ENCODE measurements around the gene S100A12.
"Not testable (repeated sequence)": the region's sequence is repeated elsewhere in the genome, so short reads cannot be mapped to it uniquely, and the experiment has no call there.

Gene S100A12

DNA sequence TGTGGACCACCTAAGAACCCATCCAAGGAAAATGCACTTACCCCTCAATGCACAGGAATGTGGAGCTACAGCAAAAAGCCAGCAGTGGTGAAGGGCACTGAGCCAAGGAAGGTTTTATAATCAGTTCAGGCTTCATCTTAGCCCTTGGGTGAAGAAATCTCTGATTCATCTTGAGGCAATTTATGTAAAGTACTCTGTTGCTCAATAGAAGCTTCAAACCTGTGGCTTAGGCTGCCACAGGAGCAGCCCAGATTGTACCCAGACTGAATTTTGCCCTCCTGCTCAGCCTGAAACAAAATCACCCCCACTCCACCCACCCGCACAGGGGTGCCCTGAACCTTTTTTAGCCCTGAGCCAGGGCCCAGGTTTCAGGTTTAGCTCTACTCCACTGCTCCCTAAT is at the start of gene S100A12:
S100A12 (minus strand) TSS at position 111 of the 400 bp plus-strand sequence. CDS start 1,029 bp downstream, outside the sequence.
- DNase-seq (ENCODE audit: low spot score) = no peak

DNA sequence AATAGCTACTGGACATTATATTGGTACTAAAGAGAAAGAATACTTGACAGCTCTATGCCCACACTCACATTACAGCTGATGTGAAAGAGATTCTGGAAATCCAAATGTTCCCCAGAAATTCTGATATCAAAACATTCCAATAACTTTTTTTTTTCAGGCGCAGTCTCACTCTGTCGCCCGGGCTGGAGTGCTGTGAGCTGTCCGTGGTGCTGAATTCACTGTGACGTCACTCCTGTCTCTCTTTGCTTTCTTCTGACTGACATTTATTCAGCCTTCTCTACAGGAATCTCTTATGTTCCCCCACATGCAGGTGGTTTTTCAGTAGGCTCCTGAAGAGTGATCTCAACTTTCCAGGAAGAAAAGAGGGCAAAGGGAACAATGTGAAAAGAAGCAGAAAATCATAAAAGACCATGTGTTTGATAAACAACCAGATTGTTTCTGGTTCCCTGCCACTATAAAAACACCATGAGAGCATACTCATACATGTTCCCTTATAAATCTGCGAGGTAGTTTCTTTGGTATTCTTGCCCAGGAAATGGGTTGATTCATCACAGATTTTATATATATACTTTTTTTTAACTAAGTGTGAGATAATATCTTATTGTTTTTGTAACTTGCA is 47.1 kb upstream of the S100A12 start:
- DNase-seq (ENCODE audit: low spot score) = peak; percentile 38

DNA sequence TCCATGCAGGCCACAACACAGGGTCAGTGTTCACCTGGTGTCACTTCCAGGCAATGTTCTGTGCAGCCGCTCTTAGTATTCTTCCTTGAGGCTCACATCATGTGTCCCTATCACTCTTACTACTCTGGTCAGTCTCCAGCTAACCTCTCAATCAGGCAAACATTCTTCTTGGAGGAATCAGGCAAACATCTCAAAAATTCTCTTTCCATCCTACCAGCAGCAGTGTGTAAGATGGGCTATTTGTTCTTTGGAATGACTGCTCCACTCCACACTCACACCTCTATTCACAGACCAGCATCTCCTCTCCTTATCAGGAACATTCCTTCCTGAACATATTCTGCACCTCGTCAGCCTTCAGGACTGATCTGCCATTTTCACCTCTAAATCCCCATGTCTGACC is 44.9 kb upstream of the S100A12 start:
- no peak for DNase-seq (ENCODE audit: low spot score)

DNA sequence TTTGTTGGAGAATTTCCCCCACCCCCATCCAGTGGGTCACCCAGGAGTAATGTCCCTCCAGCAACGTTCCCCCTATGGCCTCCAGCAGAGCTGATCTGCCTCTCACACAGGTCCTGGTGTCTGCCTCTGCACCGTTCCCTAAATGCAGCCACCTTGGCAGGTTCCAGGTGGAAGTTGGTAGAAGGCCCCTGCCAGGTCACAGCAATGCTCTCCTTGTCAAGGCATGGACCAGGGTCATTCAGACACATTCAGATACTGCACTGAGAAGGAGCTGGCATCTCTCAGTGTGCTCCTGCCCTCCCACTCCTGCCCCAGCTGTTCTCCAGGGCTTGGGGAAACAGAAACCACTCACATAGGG is 44.0 kb upstream of the S100A12 start:
- DNase-seq (ENCODE audit: low spot score) = not testable (repeated sequence)

DNA sequence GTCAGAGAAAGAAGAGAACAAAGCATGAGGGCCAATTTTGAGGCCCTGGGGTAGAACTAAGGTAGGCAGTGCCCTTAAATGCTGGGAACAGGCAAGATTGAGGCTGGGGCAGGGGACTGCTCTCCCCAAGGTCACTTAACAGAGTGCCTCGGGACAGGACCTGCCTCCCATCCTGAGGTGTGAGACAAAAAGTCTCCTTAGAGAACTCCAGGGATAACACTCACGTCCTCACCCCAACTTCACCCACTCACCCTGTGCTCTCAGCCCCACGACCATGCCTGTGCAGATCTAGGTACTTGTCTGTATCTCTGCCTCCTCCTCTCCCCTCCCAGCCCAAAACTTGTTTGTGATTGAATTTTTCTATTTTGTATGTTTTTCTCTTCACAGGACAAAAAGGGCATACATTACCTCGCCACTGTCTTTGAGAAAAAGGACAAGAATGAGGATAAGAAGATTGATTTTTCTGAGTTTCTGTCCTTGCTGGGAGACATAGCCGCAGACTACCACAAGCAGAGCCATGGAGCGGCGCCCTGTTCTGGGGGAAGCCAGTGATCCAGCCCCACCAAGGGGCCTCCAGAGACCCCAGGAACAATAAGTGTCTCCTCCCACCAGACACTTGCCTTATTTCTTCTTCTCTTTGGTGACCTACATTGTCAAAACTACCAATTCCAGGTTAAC is 43.5 kb upstream of the S100A12 start:
- not testable (repeated sequence) for DNase-seq (ENCODE audit: low spot score)

DNA sequence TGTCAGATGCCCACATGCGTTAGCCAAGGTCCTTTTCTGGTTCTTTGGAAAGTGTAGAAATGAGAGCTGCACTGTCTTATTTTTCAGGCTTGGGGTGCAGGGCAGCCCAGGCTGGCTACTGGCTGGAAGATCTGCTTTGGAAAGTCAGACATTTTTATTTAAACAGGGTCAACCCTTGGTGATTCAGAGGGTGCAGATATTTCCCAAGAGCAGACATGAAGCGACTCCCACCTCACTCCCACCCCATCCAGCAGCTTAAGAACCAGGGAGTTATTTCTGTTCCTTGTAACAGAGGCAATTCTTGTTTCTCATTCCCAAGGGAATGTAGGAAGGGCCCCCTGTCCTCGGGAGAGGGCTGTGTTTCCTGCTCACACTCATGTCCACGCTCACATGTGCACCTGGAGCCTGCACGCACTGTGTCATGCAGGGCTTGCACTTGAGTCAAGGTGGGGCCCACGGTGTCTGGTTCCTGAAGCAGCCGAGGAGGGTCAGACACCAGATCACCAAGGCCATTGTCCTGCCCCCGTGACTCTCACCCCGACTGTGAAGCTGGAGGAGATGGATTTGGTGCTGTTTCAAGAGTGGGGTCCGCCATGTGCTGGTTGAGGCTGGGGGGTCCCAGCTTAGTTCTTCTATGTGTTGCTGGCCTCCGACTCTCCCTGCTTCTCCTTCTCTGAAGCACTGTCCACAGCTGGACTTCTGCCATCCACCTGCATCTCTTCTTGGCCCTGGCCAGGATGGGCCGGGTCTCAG is 41.9 kb upstream of the S100A12 start:
- no peak for DNase-seq (ENCODE audit: low spot score)

DNA sequence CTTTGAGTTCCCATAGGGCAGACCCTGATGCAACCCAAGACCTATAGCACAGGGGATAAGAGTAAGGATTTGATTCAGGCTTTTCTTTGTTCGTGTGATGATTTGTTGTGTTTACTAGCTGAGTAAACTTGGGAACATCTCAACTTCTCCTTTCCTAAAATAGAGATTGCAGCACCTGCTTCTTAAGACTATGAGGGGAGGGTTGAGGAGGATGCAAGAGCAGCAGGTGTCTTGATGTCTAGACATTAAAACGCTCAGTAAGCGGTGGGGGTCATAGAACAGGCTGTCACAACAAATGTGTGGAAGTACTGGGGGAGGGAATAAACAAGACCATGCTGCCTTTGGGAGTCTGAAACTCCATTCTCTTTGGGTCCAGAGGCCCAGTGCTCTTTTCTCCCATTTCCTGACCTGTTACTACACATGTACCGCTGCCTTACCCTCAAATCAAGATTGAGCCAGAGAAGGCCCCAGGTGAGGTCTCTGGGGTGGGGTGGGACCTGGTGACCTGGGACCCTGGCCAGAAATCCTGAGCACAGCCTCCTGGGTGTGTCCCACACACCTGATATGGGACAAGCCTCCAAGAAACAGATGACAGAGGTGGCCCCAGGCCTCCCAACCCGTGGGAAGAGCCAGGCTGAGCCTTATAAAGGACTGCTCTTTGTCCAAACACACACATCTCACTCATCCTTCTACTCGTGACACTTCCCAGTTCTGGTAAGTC is 40.6 kb upstream of the S100A12 start, which contains the start of gene S100A7A:
S100A7A (plus strand) TSS at position 671 of the 721 bp plus-strand sequence. CDS start 1,563 bp downstream, outside the sequence.
- no peak for DNase-seq (ENCODE audit: low spot score)

DNA sequence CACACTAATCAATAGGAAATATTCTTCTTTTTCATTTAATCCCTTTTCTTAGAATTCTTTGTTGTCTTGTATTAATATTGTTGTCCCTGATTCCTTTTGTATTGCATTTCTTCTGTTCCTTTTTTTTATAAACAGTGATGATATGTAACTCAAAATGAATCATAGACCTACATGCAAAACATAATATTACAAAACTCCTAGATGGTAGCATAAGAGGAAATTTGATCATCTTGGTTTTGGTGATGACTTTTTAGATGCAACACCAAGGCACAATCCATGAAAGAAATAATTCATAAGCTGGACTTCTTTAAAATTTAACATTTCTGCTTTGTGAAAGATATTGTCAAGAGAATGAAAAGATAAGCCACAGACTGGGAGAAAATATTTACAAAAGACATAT is 38.5 kb upstream of the S100A12 start:
- not testable (repeated sequence) for DNase-seq (ENCODE audit: low spot score)

DNA sequence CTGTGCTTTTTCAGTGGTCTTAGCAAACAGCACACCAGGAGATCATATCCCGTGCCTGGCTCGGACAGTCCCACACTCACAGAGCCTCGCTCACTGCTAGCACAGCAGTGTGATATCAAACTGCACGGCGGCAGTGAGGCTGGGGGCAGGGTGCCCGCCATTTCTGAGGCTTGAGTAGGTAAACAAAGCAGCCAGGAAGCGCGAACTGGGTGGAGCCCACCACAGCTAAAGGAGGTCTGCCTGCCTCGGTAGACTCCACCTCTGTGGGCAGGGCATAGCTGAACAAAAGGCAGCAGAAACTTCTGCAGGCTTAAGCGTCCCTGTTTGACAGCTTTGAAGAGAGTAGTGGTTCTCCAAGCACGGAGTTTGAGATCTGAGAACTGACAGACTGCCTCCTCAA is 31.9 kb upstream of the S100A12 start:
- not testable (repeated sequence) for DNase-seq (ENCODE audit: low spot score)

DNA sequence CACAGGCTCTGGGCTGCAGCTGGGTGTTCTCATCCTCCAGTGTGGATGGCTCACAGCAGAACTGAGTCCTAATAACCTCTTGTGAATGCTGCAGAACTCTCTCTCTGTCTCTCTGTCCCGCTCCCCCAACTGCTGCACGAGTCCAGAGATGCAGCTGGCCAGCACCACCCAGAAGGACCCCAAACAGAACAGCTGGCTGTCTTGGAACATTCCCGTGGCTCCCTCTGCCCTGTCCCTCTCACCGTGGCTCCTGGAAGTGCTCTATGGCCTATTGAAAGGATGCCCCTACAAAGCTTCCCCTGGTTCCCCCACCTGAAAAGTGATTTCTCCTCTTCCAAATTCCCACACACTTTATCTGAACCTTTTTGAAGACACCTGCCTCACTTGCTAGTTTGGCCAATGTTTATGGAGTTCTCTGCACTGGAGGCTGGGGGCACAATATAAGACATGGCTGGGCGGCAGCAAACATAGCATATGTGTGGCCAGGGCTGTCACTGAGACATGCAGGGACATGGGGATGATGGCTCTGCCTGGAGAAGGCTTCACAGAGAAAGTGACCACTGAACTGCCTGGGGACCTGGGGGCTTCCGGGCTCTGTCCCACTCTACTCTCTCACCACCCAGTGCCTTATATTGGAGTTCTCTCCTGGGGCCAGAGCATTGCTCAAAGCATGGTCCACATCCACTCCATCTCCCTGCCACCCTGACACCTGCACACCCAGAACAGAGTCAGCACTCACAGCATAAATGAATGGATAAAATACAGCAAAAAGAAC is 30.6 kb upstream of the S100A12 start:
- not testable (repeated sequence) for DNase-seq (ENCODE audit: low spot score)

DNA sequence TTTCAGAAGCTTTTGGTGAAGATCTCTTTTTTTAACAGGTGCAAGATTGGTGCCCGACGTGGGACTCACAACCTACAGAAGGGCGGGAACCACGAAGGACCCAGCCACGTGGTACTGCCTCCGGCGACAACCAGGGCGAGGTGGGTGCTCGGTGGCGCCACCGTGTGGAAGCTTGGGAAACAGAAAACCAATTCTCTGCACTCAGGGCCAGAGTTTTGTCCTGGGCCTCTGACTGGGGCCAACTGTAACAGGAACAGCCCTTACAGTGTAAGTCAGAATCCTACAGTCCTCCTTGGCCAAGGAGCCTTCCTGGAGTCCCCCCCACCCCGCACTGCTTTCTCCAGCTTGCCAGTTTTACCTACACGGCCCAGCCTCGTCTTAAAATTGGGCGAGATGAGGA is 29.3 kb upstream of the S100A12 start:
- DNase-seq (ENCODE audit: low spot score) = peak; percentile 26

DNA sequence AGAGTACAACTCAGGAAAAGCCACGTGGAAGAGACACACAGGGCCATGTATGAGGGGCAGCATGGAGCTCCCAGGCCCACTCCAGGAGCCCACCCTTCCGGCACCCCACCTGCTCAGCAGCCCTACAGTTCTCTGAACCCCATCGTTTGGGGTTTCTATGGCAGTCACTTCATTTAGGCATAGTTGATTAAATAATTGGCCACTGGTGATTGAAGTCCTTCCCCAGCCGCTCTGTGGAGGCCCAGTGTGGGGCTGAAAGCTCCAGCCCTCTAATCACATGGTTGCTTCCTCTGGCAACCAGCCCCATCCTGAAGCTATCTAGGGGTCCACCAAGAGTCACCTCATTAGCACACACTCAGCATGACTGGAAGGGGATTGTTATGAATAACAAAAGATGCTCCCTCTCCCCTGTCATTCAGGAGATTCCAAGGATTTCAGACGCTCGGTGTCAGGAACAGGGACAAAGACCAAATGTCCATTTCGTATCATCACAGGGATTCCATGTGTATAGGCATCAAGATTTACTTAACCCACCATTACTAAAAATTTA is 28.7 kb upstream of the S100A12 start:
- no peak for DNase-seq (ENCODE audit: low spot score)

DNA sequence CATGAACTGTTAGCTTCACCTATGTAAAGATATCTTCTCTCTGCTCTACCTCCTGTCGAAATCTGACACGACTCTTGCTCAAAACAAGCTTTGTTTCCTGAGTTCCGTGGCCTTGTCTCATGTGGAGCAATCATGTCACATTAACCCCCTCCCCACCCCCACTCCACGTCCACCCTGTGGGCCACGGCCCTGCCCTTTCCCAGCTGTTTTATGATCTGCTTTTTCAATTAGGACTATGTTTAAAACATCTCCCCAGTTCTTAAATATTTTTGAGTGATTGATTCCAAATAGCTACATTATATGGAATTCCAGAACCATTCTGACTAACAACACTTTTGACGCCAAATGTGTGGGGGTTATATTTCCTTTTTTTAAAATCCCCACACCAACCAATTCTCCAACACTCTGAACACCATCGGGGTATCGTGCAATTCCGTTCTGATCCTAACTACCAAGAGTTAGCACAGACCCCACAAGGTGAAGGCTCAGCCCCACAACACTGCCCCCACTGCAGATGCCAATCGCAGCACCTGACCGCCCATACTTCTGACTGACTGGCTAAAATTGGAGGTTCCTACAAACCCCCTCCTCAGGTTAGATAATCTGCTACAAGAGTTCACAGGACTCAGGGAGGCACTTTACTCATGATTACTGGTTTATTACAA is 28.1 kb upstream of the S100A12 start:
- no peak for DNase-seq (ENCODE audit: low spot score)

DNA sequence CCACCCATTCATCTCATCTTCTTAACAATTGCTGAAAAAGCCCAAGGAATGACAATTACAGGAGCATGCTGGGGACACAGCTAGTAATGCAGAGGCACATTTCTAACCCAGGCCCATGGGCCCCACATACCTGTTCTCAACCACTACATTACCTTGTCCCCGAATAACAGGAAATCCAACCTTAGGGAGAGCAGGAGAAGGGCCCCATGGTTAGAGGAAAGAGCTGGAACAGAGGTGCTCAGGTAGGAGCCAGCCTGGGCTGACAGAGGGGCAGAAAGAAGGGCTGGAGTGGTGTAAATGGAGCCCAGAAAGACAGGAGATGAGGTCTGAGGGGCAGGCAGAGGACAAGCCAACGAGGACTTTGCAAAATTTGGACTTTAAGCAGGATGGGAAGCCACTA is 26.8 kb upstream of the S100A12 start:
- no peak for DNase-seq (ENCODE audit: low spot score)

DNA sequence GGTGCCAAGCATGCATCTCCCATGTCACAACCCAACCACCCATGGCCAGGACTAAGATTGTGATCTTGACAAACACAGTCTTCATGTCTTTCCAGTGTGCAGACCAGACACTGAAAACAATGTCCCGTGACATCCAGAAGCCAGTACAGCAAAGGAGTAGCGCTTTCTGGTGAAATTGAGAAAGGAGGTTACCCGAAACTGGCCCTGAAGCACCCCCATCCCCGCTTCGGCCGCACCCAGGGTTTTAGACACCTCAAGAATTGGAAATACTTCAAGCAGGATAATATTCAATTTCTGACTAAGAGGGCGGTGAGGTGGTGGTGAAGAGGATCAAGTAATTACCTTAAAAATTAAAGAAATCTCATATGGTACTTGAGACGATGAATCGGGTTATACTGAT is 26.0 kb upstream of the S100A12 start:
- no peak for DNase-seq (ENCODE audit: low spot score)

DNA sequence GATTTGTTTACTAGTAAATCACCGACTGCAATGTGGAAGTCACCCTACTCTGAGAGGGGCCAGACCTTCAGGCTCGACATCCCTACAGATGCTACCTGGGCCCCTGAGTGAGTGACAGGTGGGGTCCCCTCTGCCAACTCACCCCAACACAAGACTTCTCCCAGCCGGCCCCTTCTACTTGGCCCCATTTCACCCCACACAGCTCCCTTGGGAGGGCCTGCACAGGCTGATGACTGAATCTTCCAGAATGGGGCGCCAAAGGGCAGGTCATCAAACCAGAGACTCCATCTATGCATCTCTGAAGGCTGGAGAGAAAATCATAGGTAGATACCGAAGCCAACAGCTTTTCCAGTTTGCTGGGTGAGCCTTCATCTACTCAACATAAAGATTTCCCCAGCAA is 24.8 kb upstream of the S100A12 start:
- no peak for DNase-seq (ENCODE audit: low spot score)

DNA sequence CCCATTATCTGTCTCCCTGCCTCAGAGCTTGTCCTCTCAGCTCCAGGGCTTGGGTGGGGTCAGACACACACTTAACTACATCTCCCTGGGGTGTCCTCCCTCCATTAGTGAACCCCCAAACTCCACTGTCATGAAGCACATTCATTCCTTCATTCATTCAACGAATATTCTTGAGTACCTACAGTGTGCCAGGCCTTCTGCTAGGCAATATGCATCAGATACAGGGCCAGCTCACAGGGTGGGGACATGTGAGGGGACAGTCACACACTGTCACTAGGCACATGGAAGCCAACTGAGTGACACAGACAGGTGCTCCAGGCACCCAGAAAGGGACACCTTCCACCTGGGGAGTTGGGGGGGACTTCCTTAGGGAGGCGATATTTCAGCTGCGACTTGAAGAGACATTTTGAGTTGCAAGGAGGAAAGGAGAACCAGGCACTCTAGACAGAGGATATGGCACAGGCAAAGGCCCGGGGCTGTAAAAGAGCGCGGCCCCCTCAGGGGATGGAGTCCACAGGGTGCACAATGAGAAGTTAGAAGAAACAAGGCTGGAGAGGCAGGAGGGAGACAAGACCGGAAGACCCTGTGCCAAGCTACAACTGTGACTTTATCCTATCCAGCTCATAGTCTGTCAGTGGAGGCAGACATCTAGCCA is 24.1 kb upstream of the S100A12 start:
- DNase-seq (ENCODE audit: low spot score) = no peak

DNA sequence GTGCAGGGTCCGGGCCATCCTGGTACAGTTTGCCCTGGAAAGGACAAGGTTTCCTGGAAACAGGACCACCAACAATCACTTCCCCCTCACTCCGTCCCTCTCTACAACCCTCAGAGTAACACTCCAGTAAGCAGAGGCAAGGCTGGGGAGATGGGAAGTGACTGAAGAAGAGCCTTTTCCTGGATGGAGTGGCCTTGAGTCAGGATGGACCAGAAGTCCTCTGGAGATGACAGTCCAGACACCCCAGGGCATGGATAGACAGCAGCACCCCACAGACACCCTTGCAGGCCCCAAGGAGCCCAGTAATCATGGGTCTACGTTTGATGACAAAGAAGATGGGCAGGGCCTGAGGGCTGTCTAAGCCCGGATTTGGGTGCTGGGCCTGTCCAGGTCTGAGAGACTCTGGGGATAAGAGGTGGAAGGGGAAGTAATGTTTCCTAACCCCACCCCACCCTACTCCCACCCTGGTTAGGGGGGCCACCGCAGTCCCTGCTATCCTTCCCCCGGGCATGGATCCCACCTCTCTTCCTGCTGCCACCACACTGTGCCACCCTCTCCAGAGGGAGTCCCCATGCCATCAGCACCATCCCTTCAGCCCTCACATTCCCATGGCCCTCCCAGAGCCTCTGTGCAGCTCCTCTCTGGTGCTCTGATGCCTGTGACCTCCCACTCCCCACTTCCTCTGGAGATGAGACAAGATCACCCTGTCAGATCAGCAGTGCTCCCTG is 22.7 kb upstream of the S100A12 start:
- no peak for DNase-seq (ENCODE audit: low spot score)

DNA sequence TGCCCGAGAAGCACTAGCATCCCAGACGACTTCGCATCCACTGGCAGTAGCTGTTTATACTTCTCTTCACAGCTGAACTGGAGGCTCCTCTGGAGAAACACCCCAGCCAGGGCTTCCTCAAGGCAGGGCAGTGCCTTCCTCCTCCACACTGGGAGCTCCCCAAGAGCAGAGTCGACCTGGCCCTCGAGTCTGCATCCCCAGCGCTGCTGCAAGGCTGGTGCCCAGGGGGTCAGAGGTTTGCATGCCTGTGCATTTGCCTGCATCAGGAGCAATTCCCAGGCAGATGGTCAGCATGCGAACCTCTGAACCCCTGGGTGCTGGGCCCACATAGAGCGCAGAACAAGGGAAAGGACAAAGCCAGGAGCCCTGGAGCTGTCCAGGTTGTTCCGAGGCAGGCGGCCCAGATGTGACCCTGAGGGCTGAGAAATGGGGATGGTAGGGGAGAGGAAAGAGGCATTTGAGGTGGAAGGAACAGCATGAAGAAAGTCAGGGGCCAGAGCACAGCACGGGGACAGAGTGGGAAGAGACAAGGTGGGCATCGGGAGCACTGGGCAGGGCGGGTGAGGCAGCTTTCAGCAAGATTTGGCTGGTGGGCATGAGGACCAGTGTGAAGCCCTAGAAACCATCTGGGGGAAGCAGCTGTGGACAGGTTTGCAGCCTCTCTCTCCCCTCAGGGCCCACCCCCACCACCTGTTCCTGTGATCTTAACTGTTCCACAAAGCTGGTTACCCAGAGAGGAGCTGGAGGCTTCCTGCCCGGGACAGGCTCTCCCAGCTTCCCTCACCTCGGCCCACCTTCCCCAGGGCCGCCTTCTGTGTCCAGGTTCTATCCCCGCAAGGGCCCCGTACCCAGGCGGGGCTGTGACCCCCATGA is 21.9 kb upstream of the S100A12 start:
- no peak for DNase-seq (ENCODE audit: low spot score)
